HCT116 (cell line): ENCODE data around the gene KRTAP10-10. TPM values are rescaled to one million over a fixed set of nuclear protein-coding genes. Genes with fewer than 3 reads are reported as not detected.

Experiments
- ATAC-seq: fragments of 200-7000 bp; cut with Tn5 transposase; 2 replicates; pipeline ENCODE4 v1.9.1; 2020; ENCODE audit warnings: mild to moderate bottlenecking, moderate library complexity
- BruUV-seq: library from RNA; stranded (reverse); fragments of 400-500 nt; replicated peaks from 2 replicates; lab custom pipeline; 2021; lab: Mats Ljungman, UMichigan
- CTCF ChIA-PET: fragments of 300-600 bp; sonication (Branson Sonifier 250); formaldehyde crosslinking; loops from one replicate; lab custom pipeline; 2021; ENCODE audit warnings: antibody characterized with exemption; lab: Charles Lee
- POLR2A ChIA-PET: fragments of 300-600, 350-600 bp; sonication (Branson Sonifier 250); formaldehyde crosslinking; loops from one replicate; lab custom pipeline; 2021; ENCODE audit warnings: antibody characterized with exemption; lab: Charles Lee
- RAD21 ChIA-PET, 2 experiments: fragments of 300-600 bp; sonication (Branson Sonifier 250); formaldehyde crosslinking; loops; one replicate each; lab custom pipeline; 2023; ENCODE audit warnings: low total read pairs in 2 of 2; ENCODE audit not compliant: uncharacterized antibody in 2 of 2, unreplicated experiment in 2 of 2, low non-redundant PET in 1 of 2; lab: Charles Lee
- DNase-seq: peaks from one replicate; pipeline ENCODE4 v3.0.0-alpha.2; 2010; ENCODE audit warnings: low read depth, low spot score
- H2AFZ ChIP-seq: fragments of 200-600 bp; shearing (Covaris generic), sonication (generic); 2 replicates; pipeline ENCODE4 v1.6.1; 2017; ENCODE audit warnings: low read depth, mixed run types, mixed read lengths, antibody characterized with exemption, low read length; ENCODE audit not compliant: poor library complexity, severe bottlenecking
- H3K27ac ChIP-seq: 2 replicates; pipeline ENCODE4 v1.5.1; 2012; ENCODE audit warnings: low read depth, low read length
- H3K27me3 ChIP-seq: fragments of 200-600 bp; sonication (generic); 2 replicates; pipeline ENCODE4 v1.6.1; 2016; ENCODE audit warnings: mixed run types, low read length, mixed read lengths; ENCODE audit not compliant: insufficient read depth
- H3K36me3 ChIP-seq, 2 experiments: fragments of 200-500 bp in 1 of 2; fragments of 200-600 bp in 1 of 2; sonication (Bioruptor generic) in 1 of 2; sonication (generic) in 1 of 2; 2 replicates each; pipeline versions ENCODE4 v1.5.1 to v1.6.1; 2014 to 2016; ENCODE audit warnings: low read length in 2 of 2, inconsistent platforms in 1 of 2, mixed read lengths in 1 of 2, mixed run types in 1 of 2; ENCODE audit not compliant: insufficient read depth in 2 of 2, control insufficient read depth in 1 of 2
- H3K4me1 ChIP-seq, 2 experiments: fragments of 200-600 bp in 1 of 2; sonication (generic) in 1 of 2; 2 replicates each; pipeline versions ENCODE4 v1.5.1 to v1.6.1; 2012 to 2017; ENCODE audit warnings: low read length in 2 of 2, inconsistent platforms in 1 of 2, mild to moderate bottlenecking in 1 of 2, mixed read lengths in 1 of 2, mixed run types in 1 of 2, moderate library complexity in 1 of 2; ENCODE audit not compliant: insufficient read depth in 2 of 2, control insufficient read depth in 1 of 2
- H3K4me2 ChIP-seq: fragments of 200-600 bp; sonication (generic); 2 replicates; pipeline ENCODE4 v1.6.1; 2017; ENCODE audit warnings: mixed run types, low read length, mixed read lengths
- H3K4me3 ChIP-seq, 2 experiments: fragments of 200-600 bp in 1 of 2; sonication (generic) in 1 of 2; replicated peaks in 1 of 2; 2 replicates each; pipeline ENCODE4 v1.5.1; 2011 to 2016; ENCODE audit warnings: low read length in 2 of 2, control low read depth in 1 of 2, low read depth in 1 of 2, mild to moderate bottlenecking in 1 of 2, mixed read lengths in 1 of 2, mixed run types in 1 of 2
- H3K79me2 ChIP-seq: fragments of 200-600 bp; sonication (generic); 2 replicates; pipeline ENCODE4 v1.6.1; 2017; ENCODE audit warnings: mild to moderate bottlenecking, mixed run types, low read length, moderate library complexity, mixed read lengths; ENCODE audit not compliant: insufficient read depth
- H3K9ac ChIP-seq: fragments of 200-600 bp; sonication (generic); 2 replicates; pipeline ENCODE4 v1.6.1; 2016; ENCODE audit warnings: low read length, mixed read lengths
- H3K9me2 ChIP-seq: fragments of 200-600 bp; sonication (generic), shearing (Covaris generic); 2 replicates; pipeline ENCODE4 v1.6.1; 2017; ENCODE audit warnings: mixed run types, mild to moderate bottlenecking, moderate library complexity; ENCODE audit not compliant: insufficient read depth
- H3K9me3 ChIP-seq, 2 experiments: fragments of 200-500 bp in 1 of 2; fragments of 200-600 bp in 1 of 2; sonication (Bioruptor generic) in 1 of 2; sonication (generic) in 1 of 2; 2 replicates each; pipeline ENCODE4 v1.6.1; 2014 to 2017; ENCODE audit warnings: low read length in 2 of 2, mixed read lengths in 2 of 2, inconsistent platforms in 1 of 2, low read depth in 1 of 2, mild to moderate bottlenecking in 1 of 2, mixed run types in 1 of 2, moderate library complexity in 1 of 2; ENCODE audit not compliant: control insufficient read depth in 1 of 2, insufficient read depth in 1 of 2
- H4K20me1 ChIP-seq: fragments of 200-600 bp; sonication (generic), shearing (Covaris generic); 2 replicates; pipeline ENCODE4 v1.6.1; 2017; ENCODE audit warnings: mixed run types, mild to moderate bottlenecking, moderate library complexity; ENCODE audit not compliant: insufficient read depth
- CBX3 ChIP-seq: IDR thresholded peaks from 2 replicates; pipeline ENCODE4 v1.6.1; 2012; ENCODE audit warnings: low read depth
- CEBPB ChIP-seq: IDR thresholded peaks from 2 replicates; pipeline ENCODE4 v1.6.1; 2012; ENCODE audit warnings: low read depth
- EZH2 ChIP-seq: fragments of 200-600 bp; sonication (generic); IDR thresholded peaks from 2 replicates; pipeline ENCODE4 v1.6.1; 2017; ENCODE audit warnings: antibody characterized with exemption, mixed run types
- EZH2phosphoT487 ChIP-seq: fragments of 200-600 bp; IDR thresholded peaks from 2 replicates; pipeline ENCODE4 v1.6.1; 2018; ENCODE audit warnings: antibody characterized with exemption, borderline replicate concordance
- POLR2A ChIP-seq: IDR thresholded peaks from 2 replicates; pipeline ENCODE4 v1.7.0; 2011; ENCODE audit warnings: borderline replicate concordance; ENCODE audit not compliant: insufficient read depth, insufficient read length; ENCODE audit errors: extremely low read depth
- POLR2AphosphoS5 ChIP-seq: IDR thresholded peaks from 2 replicates; pipeline ENCODE4 v1.6.1; 2011; ENCODE audit warnings: mild to moderate bottlenecking, low read depth, low read length, moderate library complexity
- RAD21 ChIP-seq: IDR thresholded peaks from 2 replicates; pipeline ENCODE4 v1.6.1; 2012; ENCODE audit warnings: low read depth, mild to moderate bottlenecking
- REST ChIP-seq: IDR thresholded peaks from 2 replicates; pipeline ENCODE4 v1.6.1; 2012; ENCODE audit warnings: low read depth
- SIN3A ChIP-seq: IDR thresholded peaks from 2 replicates; pipeline ENCODE4 v1.6.1; 2012; ENCODE audit warnings: low read depth
- SP1 ChIP-seq: IDR thresholded peaks from 2 replicates; pipeline ENCODE4 v1.6.1; 2012; ENCODE audit warnings: low read depth
- SRF ChIP-seq: IDR thresholded peaks from 2 replicates; pipeline ENCODE4 v1.6.1; 2012; ENCODE audit warnings: low read depth
- TCF7L2 ChIP-seq: IDR thresholded peaks from 2 replicates; pipeline ENCODE4 v1.7.0; 2011; ENCODE audit warnings: borderline replicate concordance, inconsistent platforms; ENCODE audit not compliant: insufficient read depth, insufficient read length; ENCODE audit errors: extremely low read depth
- YY1 ChIP-seq: IDR thresholded peaks from 2 replicates; pipeline ENCODE4 v1.6.1; 2011; ENCODE audit warnings: low read length, low read depth, moderate library complexity, mild to moderate bottlenecking; ENCODE audit not compliant: insufficient replicate concordance; ENCODE audit errors: extremely low read depth
- ZBTB33 ChIP-seq: IDR thresholded peaks from 2 replicates; pipeline ENCODE4 v1.6.1; 2011; ENCODE audit warnings: mild to moderate bottlenecking, low read length, moderate library complexity; ENCODE audit not compliant: insufficient replicate concordance; ENCODE audit errors: extremely low read depth
- ZNF274 ChIP-seq: fragments of 200-500 bp; sonication (Bioruptor generic); IDR thresholded peaks from 2 replicates; pipeline ENCODE4 v1.6.1; 2014; ENCODE audit warnings: mild to moderate bottlenecking, low read depth, low read length, inconsistent platforms
- intact Hi-C: fragments of 100-400 bp; cut with micrococcal nuclease; formaldehyde crosslinking; loops from 2 replicates; pipeline ENCODE4 v1.10.0; 2022
- total RNA-seq: library from RNA; stranded (reverse); gene quantifications from one replicate; pipeline ENCODE4 v1.2.1, GENCODE V29; 2021; ENCODE audit not compliant: unreplicated experiment

The KRTAP10-10 gene
- total RNA-seq, 1 experiment from 2014 or later: not detected

DNA sequence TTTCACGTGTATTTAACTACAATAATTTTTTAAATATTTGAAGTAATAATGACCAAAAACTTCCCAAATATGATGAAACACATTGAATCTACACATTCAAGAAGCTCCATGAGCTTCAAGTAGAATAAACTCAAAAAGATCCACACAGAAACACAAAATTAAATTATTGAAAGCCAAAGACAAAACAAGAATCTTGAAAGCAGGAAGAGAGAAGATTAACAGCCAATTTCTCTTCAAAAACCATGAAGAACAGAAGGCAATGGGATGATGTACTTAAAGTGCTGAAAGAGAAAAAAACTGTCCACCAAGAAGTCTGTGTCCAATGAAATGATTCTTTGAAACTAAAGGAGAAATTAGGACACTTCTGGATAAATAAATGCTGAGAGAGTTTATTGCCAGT, 5.1 kb upstream of the KRTAP10-10 start:
- BruUV-seq: no TSS peak
- TF ChIP-seq ZNF274 (no peak), SIN3A (no peak), SP1 (no peak), CEBPB (no peak), EZH2 (no peak), POLR2A (no peak), SRF (no peak)
- RAD21 ChIA-PET: no interaction called here

DNA sequence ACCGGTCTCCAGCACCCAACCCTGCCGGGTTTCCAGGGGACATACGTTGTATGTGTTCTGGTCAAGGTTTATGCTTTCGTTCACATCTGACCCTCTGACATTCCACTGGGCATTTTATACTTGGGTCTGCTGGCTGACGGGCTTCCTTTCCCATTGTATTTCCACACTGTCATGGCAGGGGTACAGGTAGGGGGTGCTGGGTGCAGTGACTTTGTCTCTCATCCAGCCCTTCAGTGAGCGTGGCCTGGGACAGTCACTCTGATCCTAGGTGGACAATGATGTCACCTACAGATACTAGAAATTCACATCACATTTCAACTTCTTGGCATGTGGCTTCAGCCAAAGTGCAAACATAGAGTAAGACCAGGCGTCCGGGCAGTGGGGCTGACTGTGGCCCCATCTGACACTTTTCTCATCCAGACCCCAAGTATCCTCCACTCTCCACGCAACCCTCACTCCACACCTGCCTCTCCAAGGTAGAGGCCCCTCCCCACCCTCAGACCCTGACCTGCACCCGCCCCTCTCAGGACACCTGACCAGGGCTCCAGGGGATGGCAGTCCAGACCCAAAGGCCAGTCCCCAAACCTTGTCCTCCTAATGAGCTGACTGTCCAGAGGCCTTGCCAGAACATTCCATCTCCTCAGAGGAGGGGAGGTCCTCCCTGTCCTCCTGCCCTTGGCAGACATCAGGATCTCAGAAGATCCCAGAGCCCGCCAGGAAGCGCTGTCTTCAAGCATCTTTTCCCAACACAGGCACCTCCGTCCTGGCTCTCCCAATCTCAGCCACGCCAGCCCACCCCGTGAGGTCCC, 743 bp upstream of the KRTAP10-10 start:
- H3K4me2 ChIP-seq: no peak overlapping the region
- H3K4me1 ChIP-seq: no peaks in the 10 kb centered on the region
- H3K79me2 ChIP-seq: no peaks in the 10 kb centered on the region
- H3K27me3 ChIP-seq: peaks cover 6% of the 10 kb centered on the region; the same call in 1 of the 2 replicates
- no peak overlapping the region for H3K27ac ChIP-seq
- intact Hi-C loops: no loop called here
- H2AFZ ChIP-seq: no peak overlapping the region
- CTCF ChIA-PET: no interaction called here
- POLR2A ChIA-PET: no interaction called here
- H3K36me3 ChIP-seq: no peaks in the 10 kb centered on the region
- no peaks in the 10 kb centered on the region for H4K20me1 ChIP-seq
- H3K9me2 ChIP-seq: no peaks in the 10 kb centered on the region
- no peak for DNase-seq
- RAD21 ChIA-PET: no interaction called here
- no peak overlapping the region for H3K9ac ChIP-seq
- H3K9me3 ChIP-seq: no peaks in the 10 kb centered on the region
- BruUV-seq: no TSS peak
- ATAC-seq: no peak
- no peak overlapping the region for H3K4me3 ChIP-seq
- no peak for TF ChIP-seq RAD21
- no peak for TF ChIP-seq POLR2AphosphoS5
- no peak for TF ChIP-seq TCF7L2
- no peak for TF ChIP-seq CBX3
- TF ChIP-seq REST: no peak
- TF ChIP-seq EZH2phosphoT487: no peak
- no peak for TF ChIP-seq YY1
- TF ChIP-seq ZBTB33: no peak

More for the DNA sequence above, 5.1 kb upstream of the KRTAP10-10 start:
- Histone ChIP-seq H3K27me3 (no peaks in the 10 kb centered on the region), H2AFZ (no peak overlapping the region), H3K79me2 (no peaks in the 10 kb centered on the region), H3K4me1 (no peaks in the 10 kb centered on the region), H3K4me2 (no peak overlapping the region), H3K27ac (no peak overlapping the region), H3K36me3 (no peaks in the 10 kb centered on the region), H3K4me3 (no peak overlapping the region), H3K9ac (no peak overlapping the region), H4K20me1 (no peaks in the 10 kb centered on the region), H3K9me3 (peaks cover 0 to 3% of the 10 kb centered on the region in 2 experiments; a peak in 1 of 4 replicates), H3K9me2 (no peaks in the 10 kb centered on the region)
- ChIA-PET POLR2A (no interaction called here), CTCF (no interaction called here)
- DNase-seq (no peak), ATAC-seq (no peak)
- intact Hi-C loops: no loop called here
